HG03095 (cell line): ENCODE results near the gene COL8A1.

ENCODE experiments used
- ATAC-seq: cut with Tn5 transposase; IDR thresholded peaks from one replicate; pipeline ENCODE4 v1.9.1; 2021; ENCODE audit warnings: moderate library complexity; ENCODE audit not compliant: unreplicated experiment

COL8A1 gene

DNA sequence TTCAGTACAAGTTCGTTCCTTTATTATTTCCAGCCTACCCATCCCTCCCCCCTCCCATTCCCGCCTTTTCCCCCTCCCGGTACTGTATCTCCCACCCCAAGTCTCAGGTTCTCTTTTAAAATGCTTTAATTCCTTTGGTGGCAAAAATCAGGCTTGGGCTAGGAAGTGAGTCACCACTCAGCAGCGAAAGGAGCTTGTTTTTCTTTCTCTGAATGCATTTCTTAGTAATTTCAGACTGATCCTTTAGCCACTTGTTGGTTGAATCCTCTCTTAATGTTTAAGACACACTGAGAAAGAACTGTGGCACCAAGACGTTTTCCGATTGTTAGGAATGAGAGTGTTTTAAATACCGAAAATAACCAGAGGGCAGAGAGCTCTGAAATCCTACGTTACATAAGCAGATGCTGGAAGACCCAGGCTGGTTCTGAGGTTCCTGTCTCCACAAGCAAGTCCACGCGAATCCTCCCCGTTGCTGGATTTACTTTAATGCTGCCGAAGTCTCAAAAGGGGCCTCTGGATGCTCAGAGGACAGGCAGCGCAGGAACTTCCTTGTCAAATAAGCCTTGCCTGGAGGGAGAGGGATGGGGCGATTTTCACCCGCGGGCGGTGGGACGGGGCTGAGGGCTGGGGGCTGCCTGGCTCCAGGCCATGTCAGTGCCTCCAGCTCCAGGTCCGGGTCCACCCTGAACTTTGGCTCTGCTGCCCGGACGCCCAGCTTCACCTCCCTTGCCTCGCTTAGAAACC is 854 bp upstream of the COL8A1 start:
- ATAC-seq, result no peak

DNA sequence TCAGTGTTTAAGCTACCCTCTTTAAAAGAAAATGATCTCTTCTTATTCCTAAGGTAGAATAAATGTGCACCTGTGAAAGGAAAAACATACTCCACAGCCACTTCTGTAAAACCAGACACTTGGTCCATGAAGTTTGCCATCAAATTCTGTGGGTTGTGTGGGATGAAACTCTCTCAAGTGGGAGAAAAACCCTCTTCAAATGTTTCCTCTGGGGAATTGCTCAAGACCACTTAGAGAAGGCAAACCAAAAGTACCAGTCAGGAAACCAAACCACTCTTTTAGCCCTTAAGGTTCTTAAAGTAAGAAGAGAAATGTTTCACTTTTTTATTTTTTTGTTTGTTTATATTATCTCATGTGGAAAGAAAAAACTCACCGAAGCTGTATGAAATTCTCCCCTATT is 1.2 kb downstream of the COL8A1 start:
- no peak for ATAC-seq

DNA sequence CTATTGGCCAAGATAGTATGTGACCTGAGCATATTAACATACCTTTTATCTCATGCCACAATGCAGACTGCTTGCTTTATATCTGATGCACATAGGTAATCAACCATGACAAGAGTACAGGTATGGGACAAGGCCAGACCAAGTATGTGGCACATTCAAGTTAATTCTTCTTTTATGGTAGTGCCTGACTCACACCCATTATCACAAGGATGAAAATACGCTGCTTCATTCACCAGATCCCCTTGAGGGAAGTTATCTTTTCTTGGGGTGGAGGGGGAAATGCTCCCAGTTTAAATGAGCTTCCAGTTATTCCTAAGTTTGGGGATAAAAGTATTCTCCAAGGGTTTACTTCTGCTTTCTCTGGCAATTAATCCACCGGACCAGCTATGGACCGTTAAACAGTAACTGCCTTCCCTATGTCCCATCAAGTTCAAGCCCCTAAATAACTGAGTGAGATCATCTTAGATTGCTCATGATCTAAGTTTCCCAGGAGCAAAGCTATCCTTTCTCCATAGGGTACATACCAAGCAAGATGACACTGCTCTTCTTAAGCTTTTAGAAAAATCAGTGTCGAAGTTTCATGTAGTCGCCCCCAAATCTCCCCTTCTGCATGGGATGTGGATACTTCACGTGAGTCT is 1.9 kb downstream of the COL8A1 start:
- ATAC-seq, result no peak

DNA sequence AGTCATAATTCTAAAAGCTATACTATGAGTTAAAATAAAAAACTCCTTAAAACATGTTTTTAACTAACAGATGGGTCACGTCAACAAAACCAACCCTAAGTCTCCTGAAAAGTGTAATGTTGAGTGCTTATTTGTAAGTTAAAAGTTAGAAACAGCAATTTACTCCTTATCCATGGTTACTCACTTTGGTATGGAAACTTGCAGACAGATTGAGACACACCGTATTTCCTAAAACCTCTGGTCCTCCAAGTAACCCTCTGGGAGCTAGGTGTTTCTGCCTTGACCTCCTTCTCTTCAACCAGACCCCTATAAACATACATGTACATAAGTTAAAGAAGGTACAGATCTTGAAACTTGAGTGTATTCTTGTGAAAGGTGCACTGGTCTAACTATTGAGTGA is 3.1 kb downstream of the COL8A1 start:
- no peak for ATAC-seq

DNA sequence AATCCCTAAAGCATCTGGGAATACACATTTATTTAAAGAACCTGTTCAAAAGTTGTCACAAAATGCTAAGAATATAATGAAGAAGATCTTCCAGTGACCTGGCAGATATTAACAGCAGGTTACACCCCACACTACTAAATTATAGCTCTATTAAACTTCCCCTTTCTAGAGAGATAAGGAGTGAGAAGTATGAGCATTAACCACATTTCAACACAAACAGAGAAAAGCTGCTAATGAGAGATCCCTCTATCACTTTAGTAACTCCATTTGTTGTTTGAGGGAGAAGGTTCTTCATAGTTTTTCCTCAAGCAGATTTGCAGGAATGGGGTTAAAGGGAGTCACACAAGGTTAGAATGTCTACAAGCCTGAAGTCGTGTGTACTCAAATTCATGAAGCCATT is 3.6 kb downstream of the COL8A1 start:
- ATAC-seq, result no peak

DNA sequence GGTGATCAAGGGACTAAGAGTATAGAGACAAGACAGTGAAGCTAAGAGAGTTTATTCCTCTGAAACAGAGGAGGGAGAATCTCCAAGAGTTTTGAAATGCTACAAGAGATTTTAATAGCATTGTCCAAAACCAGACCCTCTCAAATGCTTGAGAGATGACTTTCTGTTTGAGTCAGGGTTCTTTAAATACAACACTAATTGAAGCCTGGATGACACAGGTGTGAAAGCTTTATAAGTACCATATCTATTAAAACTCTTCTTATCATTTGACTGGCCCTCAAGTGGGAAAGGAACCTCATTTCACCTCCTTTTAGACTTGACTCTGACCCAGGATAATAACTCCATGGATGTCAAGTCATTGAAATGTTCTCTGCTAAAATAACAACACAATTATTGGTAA is 5.6 kb downstream of the COL8A1 start:
- no peak for ATAC-seq

DNA sequence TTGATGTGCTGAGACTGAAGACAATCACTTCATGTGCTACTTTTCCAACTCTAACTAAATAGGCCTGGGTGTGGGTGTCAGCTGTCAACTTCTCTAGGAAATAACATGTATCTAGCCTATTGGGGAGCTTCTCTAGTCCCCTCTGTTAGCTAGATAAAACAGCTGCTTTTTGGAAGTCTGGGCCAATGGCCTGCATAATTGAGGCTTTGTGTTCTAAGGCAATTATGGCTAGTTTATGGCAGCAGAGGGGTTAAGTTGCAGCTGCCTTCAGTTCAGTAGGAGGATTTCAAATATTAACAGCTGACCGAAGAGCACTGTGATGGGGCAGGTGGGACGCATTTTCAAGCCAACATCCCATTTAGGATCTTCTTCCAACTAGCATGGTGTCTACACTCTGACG is 6.4 kb downstream of the COL8A1 start:
- no peak for ATAC-seq

DNA sequence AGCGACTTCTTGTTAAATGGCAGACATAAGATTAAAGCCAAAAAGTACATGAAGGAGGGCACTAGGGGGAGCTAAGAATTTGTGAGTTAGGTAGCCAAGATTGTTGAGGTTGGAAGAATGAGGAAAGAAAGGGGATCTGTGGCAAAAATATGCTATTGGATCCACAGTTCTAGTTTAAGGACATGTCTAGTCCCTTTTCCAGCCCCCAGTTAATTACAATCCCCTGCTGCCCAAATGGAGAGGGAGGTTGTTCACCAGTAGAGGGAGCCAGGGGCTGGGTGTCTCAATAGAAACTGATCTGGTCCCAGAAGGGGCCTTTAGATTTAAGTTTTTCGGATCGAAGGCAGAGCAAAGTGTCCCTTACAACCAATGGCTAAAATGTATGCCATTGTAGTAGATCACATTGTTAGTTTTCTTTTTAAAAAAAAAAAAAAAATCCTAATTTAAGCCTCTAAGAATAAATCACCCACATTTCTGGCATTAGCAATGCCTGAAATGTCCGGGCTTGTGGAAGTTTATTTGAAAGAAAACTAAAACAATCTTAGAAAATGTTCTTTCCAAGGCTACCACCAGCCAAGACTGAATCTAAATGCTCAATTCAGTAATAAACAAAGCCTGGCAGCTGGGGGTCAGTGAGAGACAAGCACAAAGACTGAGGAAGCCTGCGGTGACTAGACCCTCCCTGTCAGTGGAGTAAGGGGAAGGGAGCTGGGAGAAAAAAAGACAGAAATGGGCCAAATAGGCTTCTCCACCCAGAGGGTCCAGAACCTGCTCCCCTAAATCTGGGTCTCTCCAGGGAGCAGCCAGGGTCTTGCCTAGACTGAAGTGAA is 7.1 kb downstream of the COL8A1 start:
- no peak for ATAC-seq

DNA sequence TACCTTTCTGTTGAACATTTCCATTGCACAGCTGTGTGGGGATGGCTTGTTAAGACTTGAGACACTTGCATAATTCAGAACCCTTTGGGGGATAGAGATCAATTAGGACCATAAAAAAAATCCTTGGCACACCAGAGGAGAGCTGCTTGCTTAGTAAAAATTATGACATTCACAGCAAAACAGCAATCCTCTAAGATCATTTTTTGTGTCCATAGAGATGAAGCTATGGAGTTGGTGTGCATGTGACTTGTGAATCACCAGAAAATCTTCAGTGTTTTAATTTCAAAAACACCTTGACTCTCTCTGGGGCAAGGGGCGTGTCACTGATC is 7.7 kb downstream of the COL8A1 start:
- ATAC-seq, result no peak

DNA sequence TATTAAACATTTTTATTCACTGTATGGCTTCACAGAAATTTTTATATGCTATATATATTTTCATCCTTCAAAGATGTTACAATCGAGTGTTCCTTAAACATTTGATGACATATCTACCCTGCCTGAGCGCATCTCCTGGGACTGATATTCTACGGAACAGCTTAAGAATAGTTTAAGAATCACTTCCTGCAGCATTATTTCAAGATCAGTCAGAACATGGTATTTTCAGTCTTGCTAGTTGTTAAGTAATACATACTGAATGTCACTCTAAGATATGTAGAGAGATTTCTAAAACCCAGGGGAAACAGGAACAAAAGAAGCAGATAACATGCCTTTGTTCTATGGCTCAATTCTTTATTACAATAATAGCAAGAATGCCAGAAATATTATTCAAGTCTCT is 8.7 kb downstream of the COL8A1 start:
- no peak for ATAC-seq

DNA sequence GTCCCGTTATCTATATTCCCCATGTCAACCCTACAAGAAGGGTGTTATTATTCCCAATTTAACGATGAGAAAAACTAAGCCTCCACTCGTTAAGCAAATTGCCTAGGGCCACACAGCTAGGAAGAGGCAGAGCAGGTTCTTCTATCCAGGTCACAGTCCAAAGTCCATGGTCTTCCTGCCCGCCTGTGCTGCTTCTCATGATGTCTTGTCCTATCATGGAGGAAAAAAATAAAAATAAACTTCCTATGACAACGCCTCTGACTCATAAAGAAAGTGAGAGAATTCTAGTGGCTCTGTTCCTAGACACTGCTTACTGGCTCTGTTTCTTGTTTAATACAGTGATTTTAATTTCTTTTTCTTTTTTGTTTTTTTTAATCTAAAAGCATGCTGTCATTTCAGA is 9.7 kb downstream of the COL8A1 start:
- no peak for ATAC-seq

DNA sequence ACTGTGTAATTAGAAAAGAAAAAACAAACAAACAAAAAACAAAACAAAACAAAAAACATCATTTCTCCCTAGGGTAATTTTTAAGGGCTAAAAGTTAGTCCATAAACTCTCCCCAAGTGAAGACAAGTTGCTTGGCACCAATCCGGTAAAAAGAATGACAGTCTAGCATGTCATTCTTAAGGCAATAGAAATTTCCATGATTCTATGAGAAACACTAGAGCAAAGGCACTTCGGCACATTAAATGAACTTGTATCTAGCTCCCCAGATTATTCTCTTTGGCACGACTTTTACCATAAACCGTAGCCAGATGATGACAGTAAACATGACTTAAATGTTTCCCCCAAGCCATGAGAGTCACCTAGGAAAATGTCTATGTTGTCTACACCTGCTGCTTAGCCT is 10.1 kb downstream of the COL8A1 start:
- no peak for ATAC-seq

DNA sequence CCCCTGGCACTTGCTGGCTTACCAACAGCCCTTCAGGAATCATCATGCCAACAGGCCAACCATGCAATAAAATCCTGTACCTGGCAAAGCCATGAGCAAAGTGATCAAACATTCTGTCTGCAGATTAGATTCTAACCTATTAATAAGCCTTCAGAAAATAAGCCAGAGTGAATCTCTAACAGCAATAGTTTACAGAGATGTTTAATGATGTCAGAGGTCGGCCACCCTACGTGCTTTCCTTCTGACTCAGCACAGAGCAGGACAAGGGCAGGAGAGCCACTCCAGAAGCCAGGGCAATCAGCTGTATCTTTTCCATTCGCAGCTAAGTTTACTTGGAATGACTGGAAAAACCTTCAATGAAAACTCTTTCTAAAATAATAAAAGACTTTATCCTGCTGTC is 13.1 kb downstream of the COL8A1 start:
- ATAC-seq, result no peak

DNA sequence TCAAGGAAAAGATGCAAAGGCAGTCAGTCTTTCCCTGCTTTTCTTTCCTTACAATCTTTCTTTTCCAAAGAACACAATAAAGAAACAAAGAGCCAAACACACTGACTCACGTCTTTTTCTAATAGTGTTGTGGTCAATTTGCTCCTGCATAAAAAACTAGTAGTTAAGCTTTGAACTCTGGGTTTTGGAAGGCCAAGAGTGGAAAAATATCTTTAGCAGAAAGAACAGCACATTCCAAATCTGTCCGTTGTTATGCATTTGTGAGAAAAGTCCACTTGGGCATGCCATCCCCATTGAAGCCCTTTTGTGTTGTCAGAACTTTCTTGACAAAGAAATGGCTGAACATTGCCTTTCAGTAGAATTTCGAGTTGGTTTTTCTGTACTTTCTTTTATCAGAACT is 18.2 kb downstream of the COL8A1 start:
- ATAC-seq, result no peak

DNA sequence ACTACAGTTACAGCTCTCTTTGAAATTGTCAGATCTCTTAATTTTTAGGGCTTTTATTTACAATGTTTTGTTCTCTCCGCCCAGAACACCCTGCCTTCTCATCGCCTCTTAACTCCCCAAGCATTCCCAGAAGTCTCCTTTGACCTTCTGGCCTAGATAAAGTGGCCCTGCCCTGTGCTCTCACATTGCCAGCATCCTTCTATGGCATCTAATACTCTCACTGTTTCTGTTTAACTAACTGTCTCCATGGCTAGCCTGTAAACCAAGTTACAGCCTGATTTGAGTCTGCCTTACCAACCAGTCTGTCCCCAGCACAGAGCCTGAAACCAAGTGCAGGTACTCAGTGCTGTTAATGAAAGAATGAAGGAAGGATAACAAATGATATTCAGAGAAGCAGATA is 19.9 kb downstream of the COL8A1 start:
- no peak for ATAC-seq

DNA sequence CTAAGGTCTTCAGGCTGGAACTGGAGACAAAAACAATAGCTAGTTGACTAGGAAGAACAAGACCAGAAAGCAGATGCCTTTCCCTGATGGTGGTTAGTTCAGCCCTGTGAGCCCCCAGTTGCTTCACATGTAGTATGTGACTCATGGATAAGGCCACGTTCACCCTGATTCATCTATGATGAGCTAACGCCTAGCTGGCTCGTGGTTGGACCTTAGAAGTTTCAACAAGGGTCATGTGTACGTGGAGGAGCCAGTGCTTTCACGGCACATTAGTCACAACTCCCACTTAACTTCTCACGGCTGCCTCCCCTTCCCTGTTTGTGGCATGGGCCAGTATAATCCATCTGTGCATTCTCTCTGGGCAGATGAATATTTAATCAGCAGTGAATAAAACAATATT is 20.6 kb downstream of the COL8A1 start:
- ATAC-seq, result no peak

DNA sequence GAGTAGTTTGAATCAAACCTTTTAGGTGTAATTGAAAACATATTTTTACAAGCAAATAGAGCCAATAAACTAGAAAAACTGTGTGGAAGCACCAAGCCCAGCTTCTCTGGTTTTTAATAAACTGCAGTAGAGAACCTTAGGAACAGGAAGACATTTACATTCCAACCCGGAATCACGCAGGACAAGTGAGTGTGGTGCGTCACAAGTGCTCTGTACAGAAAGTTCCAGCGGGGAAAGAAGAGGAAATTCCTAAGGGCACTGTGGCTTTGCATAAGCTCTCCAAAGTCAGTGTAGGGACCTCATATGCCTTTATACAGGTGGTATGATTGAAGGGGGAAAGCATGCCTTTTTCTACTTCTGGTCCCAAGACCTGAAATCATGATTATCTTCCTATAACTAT is 21.6 kb downstream of the COL8A1 start:
- no peak for ATAC-seq

DNA sequence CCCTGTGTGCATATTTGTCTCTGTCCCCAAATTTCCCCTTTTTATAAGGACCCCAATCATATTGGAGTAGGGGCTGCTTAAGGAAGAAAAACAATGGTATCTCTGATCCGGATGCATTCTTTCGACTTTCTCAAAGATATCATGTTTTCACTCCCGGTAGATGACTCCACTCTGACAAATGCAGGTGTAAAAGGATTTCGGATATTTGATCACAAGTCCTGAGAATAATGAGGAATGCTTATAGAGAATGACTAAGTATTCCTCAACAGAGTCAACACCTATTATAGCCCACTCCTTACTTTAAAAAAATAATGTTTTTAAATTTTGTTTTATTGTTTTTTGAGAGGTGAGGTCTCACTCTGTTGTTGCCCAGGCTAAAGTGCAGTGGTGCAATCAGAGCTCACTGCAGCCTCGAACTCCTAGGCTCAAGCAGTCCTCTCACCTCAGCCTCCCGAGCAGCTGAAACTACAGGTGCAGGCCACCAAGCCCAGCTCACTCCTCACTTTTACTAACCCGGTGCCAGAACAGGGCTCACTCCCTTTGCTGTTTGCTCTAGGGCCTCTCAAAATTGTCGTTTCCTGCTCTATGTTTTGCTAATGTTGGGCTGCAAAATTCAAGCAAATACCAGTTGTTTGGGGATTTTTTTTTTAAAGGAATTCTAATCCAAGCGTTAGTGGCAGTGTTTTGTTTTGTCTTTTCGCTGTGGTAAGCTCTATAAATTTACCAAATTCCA is 24.6 kb downstream of the COL8A1 start:
- no peak for ATAC-seq

DNA sequence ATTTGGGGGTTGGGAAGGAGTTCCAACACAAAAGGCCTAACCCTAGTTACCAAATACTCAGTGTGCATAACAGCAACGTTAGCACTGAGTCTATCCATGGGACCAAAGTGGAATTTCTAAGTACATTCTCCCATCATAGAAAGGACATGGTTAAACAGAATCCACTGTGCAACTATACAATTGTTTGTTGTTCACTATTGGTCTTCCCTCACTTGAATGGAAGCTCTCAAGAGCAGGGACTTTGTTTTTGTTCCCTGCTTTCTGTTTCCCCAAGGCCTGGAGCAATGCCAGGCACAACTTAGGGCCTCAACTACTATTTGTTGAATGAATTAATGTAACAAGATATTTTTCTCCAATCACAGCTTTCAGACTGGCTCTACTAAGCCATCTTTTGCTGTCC is 25.6 kb downstream of the COL8A1 start:
- ATAC-seq, result no peak

DNA sequence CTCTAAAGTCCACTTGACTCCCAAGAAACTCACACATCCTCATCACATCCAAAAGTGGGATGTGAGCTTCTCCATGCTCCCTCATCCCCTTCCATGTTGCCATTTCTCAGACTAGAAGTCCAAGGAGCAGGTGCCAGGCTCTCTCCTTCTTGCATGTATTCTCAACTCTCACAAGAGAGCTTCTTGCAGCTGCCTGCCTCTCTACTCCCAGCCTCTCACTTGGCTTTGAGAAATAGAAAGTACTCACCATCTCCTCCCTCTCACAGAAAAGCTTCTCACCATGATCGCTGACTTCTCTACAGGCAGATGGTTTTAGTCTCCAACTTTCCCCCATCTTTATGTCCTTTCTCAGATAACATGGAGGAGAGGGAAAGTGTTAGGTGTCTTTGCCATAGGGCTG is 26.6 kb downstream of the COL8A1 start:
- no peak for ATAC-seq

DNA sequence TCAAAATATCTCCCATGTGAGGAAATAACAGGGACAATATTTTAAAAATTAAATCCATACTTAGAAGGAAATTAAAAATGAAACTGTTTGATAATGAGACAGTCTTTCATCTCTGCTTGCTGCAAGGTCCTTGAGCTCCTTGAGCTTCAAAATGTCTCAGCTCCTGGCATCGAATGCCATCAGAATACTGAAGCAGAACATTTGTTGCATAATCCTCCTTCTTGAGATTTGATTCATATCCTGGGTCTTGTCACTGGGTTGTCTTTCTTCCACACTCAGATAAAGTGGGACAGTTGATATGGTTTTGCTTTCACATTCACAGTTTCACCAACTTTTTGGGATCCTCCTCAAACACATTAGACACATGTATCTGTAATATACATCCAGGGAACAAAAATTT is 27.8 kb downstream of the COL8A1 start:
- ATAC-seq, result no peak

DNA sequence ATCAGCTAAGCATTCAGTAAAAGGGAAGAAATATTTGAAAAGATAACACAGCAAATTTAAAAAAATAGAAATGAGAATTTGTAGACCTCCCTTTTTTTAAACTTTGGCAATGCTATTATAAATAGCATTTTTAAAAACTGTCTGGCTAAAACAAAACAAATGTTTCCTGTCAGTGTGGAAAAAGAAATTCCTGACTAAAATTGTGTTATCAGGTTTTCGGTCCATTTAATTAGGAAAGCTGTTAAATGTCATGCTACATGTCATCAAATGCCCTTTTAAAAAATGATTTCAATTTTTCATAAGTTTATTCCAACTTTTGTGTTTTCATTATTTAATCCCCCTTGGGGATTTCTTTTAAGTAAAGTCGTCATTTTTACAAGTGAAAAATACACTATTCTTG is 29.6 kb downstream of the COL8A1 start:
- no peak for ATAC-seq
